CD14-positive monocyte (primary cell): ENCODE results near the gene SEH1L. TPM values are rescaled to one million over a fixed set of nuclear protein-coding genes. Genes with fewer than 3 reads are reported as not detected.

ENCODE experiments used
- DNase-seq, 3 donors: peaks; one replicate each; pipeline ENCODE4 v3.0.0-alpha.2; 2011 to 2022
- H2AFZ ChIP-seq: 2 replicates; pipeline ENCODE4 v1.6.0; 2012; ENCODE audit warnings: mild to moderate bottlenecking, low read depth, low read length, inconsistent platforms; ENCODE audit not compliant: insufficient read depth, poor library complexity, severe bottlenecking
- H3K27ac ChIP-seq, 2 donors: 1 replicate in 1 of 2; 2 replicates in 1 of 2; pipeline ENCODE4 v1.5.1; 2012 to 2013; ENCODE audit warnings: low read length in 2 of 2, control low read depth in 1 of 2, inconsistent platforms in 1 of 2, low read depth in 1 of 2, mild to moderate bottlenecking in 1 of 2
- H3K27me3 ChIP-seq, 2 donors: one replicate each; pipeline versions ENCODE4 v1.6.0 to v1.6.1; 2011 to 2013; ENCODE audit warnings: low read length in 2 of 2; ENCODE audit not compliant: control insufficient read depth in 2 of 2, insufficient read depth in 2 of 2
- H3K36me3 ChIP-seq, 2 donors: replicated peaks in 1 of 2; 1 replicate in 1 of 2; 2 replicates in 1 of 2; pipeline versions ENCODE4 v1.5.1 to v1.6.1; 2012 to 2013; ENCODE audit warnings: low read length in 2 of 2, control low read depth in 1 of 2, inconsistent platforms in 1 of 2, mild to moderate bottlenecking in 1 of 2; ENCODE audit not compliant: insufficient read depth in 2 of 2, control insufficient read depth in 1 of 2
- H3K4me1 ChIP-seq, 2 donors: 1 replicate in 1 of 2; 2 replicates in 1 of 2; pipeline versions ENCODE4 v1.5.1 to v1.6.1; 2012 to 2013; ENCODE audit warnings: low read length in 2 of 2, control low read depth in 1 of 2, inconsistent platforms in 1 of 2, mild to moderate bottlenecking in 1 of 2, moderate library complexity in 1 of 2; ENCODE audit not compliant: insufficient read depth in 2 of 2, control insufficient read depth in 1 of 2
- H3K4me2 ChIP-seq: replicated peaks from 2 replicates; pipeline ENCODE3; 2012; ENCODE audit warnings: low read length, moderate library complexity, mild to moderate bottlenecking; ENCODE audit not compliant: poor library complexity, severe bottlenecking; ENCODE audit errors: extremely low read depth
- H3K4me3 ChIP-seq, 3 experiments: fragments of 200-600 bp in 1 of 3; sonication (generic) in 1 of 3; replicated peaks in 1 of 3; 1 replicate in 2 of 3; 2 replicates in 1 of 3; pipeline ENCODE4 v1.5.1; 2011 to 2013; ENCODE audit warnings: low read length in 3 of 3, mild to moderate bottlenecking in 3 of 3, control low read depth in 2 of 3, low read depth in 2 of 3, inconsistent platforms in 1 of 3, moderate library complexity in 1 of 3
- H3K79me2 ChIP-seq: 2 replicates; pipeline ENCODE4 v1.6.0; 2012; ENCODE audit warnings: mild to moderate bottlenecking, control low read depth, inconsistent platforms, low read length, moderate library complexity; ENCODE audit not compliant: insufficient read depth
- H3K9ac ChIP-seq: 2 replicates; pipeline ENCODE4 v1.6.0; 2017; ENCODE audit warnings: low read length, mild to moderate bottlenecking; ENCODE audit not compliant: insufficient read depth, poor library complexity, severe bottlenecking
- H3K9me3 ChIP-seq, 2 donors: replicated peaks in 1 of 2; 1 replicate in 1 of 2; 2 replicates in 1 of 2; pipeline versions ENCODE4 v1.5.1 to v1.6.1; 2012 to 2013; ENCODE audit warnings: low read length in 2 of 2, control low read depth in 1 of 2; ENCODE audit not compliant: control insufficient read depth in 1 of 2, insufficient read depth in 1 of 2
- H4K20me1 ChIP-seq: 2 replicates; pipeline ENCODE4 v1.6.0; 2012; ENCODE audit warnings: mild to moderate bottlenecking, low read length, control low read depth, moderate library complexity; ENCODE audit not compliant: insufficient read depth
- H3K27ac Mint-ChIP-seq, 7 donors: one replicate each; pipeline ENCODE4 v1.8.0; 2020; ENCODE audit warnings: mild to moderate bottlenecking in 7 of 7, mixed read lengths in 7 of 7, moderate library complexity in 6 of 7, inconsistent platforms in 2 of 7
- H3K27me3 Mint-ChIP-seq, 3 donors: one replicate each; pipeline ENCODE4 v1.8.0; 2021 to 2022; ENCODE audit warnings: low read depth in 3 of 3, mild to moderate bottlenecking in 3 of 3, mixed read lengths in 3 of 3, moderate library complexity in 3 of 3, inconsistent platforms in 1 of 3
- H3K36me3 Mint-ChIP-seq, 2 donors: one replicate each; pipeline ENCODE4 v1.8.0; 2020; ENCODE audit warnings: mixed read lengths in 2 of 2, inconsistent platforms in 1 of 2, mild to moderate bottlenecking in 1 of 2
- H3K4me1 Mint-ChIP-seq: one replicate; pipeline ENCODE4 v1.8.0; 2020; ENCODE audit warnings: mild to moderate bottlenecking, mixed read lengths
- H3K4me3 Mint-ChIP-seq, 2 donors: one replicate each; pipeline ENCODE4 v1.8.0; 2020; ENCODE audit warnings: mild to moderate bottlenecking in 2 of 2, mixed read lengths in 2 of 2, moderate library complexity in 1 of 2
- H3K9me3 Mint-ChIP-seq, 7 donors: one replicate each; pipeline ENCODE4 v1.8.0; 2020 to 2022; ENCODE audit warnings: mixed read lengths in 7 of 7, mild to moderate bottlenecking in 6 of 7, moderate library complexity in 6 of 7, inconsistent platforms in 2 of 7
- CTCF ChIP-seq: fragments of 200-600 bp; IDR thresholded peaks from one replicate; pipeline ENCODE4 v1.8.0; 2022; ENCODE audit warnings: antibody characterized with exemption, mild to moderate bottlenecking
- WGBS: methylation state at CpG from one replicate; pipeline ENCODE4 v1.1.5; 2013; ENCODE audit warnings: missing lambda C conversion rate; ENCODE audit not compliant: insufficient coverage; 5-methylcytosine and 5-hydroxymethylcytosine counted together
- intact Hi-C, 2 donors: fragments of 100-400 bp; cut with micrococcal nuclease; formaldehyde crosslinking; loops; one replicate each; pipeline versions ENCODE4 v1.15.0 to v1.15.1; 2023
- polyA plus RNA-seq, 3 donors: library from polyadenylated mRNA; depleted of rRNA in 1 of 3; unstranded in 2 of 3; stranded (reverse) in 1 of 3; fragments of 300-500 nt in 2 of 3; fragments of >200 nt in 1 of 3; fragmentation: Illumina TruSeq in 2 of 3; gene quantifications; 1 replicate in 2 of 3; 2 replicates in 1 of 3; pipeline ENCODE4 v1.2.3, GENCODE V29; 2012 to 2021

SEH1L gene
- polyA plus RNA-seq, 3 donors: 7.1 to 26.9 (median 25.9) TPM

GRCh38 chr18:13014818-13015217, 67.0 kb downstream of the SEH1L start:
- no peak for TF ChIP-seq CTCF
- Mint-ChIP-seq H3K27ac (no peak overlapping the region), H3K27me3 (no peaks in the 10 kb centered on the region), H3K4me3 (no peak overlapping the region), H3K9me3 (no peaks in the 10 kb centered on the region), H3K4me1 (no peaks in the 10 kb centered on the region), H3K36me3 (peaks cover 76 to 94% of the 10 kb centered on the region in 2 donors)
- Histone ChIP-seq H3K4me3 (no peak overlapping the region), H3K9me3 (no peaks in the 10 kb centered on the region), H3K9ac (no peak overlapping the region), H3K36me3 (peaks cover 90 to 99% of the 10 kb centered on the region in 2 donors), H2AFZ (no peak overlapping the region), H4K20me1 (peaks cover 8% of the 10 kb centered on the region), H3K79me2 (no peaks in the 10 kb centered on the region), H3K27me3 (no peaks in the 10 kb centered on the region), H3K4me1 (no peaks in the 10 kb centered on the region), H3K27ac (no peak overlapping the region), H3K4me2 (no peak overlapping the region)
- WGBS: 93% methylated on average over 3 of the region's 4 CpGs
- intact Hi-C loops: no loop called here
- no peak for DNase-seq

- Mint-ChIP-seq H3K9me3 (peaks cover 0 to 3% (median 0%) of the 10 kb centered on the region in 7 donors), H3K4me1 (no peaks in the 10 kb centered on the region), H3K27me3 (no peaks in the 10 kb centered on the region), H3K36me3 (peaks cover 84 to 96% of the 10 kb centered on the region in 2 donors), H3K27ac (no peak overlapping the region), H3K4me3 (no peak overlapping the region)
- Histone ChIP-seq H3K27me3 (no peaks in the 10 kb centered on the region), H2AFZ (no peak overlapping the region), H3K4me3 (no peak overlapping the region), H3K9me3 (peaks cover 0 to 1% of the 10 kb centered on the region in 2 donors), H3K9ac (no peak overlapping the region), H3K4me2 (no peak overlapping the region), H3K79me2 (peaks cover 8% of the 10 kb centered on the region), H3K27ac (no peak overlapping the region), H4K20me1 (peaks cover 5% of the 10 kb centered on the region), H3K36me3 (peaks cover 91 to 99% of the 10 kb centered on the region in 2 donors), H3K4me1 (no peaks in the 10 kb centered on the region)
- no peak for DNase-seq
- no CpG with 5 or more reads among the region's 2 CpGs for WGBS
- intact Hi-C loops: no loop called here
- no peak for TF ChIP-seq CTCF
These were observed 69.5 kb downstream of the SEH1L start for GRCh38 chr18:13017247-13017875.
